ENCODE results near the gene ERI2. TPM values are rescaled to one million over a fixed set of nuclear protein-coding genes. Genes with fewer than 3 reads are reported as not detected.
"Not testable (repeated sequence)": the region's sequence is repeated elsewhere in the genome, so short reads cannot be mapped to it uniquely, and the experiment has no call there.

ERI2 gene
- total RNA-seq, 2 donors from 2014 or later, result 31.6 to 35.2 TPM

DNA sequence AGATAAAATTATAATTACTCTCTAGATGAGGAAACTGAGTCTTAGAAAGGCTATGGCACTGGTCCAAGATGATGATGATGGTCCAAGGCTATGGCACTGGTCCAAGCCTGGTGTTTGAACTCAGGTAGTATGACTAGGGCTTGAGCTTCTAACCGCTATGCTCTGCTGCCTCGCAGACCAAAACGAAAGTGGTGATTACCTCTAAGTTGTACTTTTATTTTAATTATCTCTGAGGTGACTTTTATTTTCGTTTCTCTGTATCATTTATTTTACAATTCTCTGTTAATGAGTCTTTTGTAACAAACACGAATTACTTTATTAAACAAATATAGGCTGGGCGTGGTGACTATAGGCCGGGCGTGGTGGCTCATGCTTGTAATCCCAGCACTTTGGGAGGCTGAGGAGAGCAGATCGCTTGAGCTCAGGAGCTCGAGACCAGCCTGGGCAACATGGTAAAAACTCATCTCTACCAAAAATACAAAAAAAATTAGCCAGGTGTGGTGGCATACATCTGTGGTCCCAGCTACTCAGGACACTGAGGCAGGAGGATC, 5.7 kb upstream of the ERI2 start:
- H3K27ac ChIP-seq, result no peak overlapping the region
- no peaks in the 10 kb centered on the region for H3K9me3 ChIP-seq
- TF ChIP-seq, protein P1, sequence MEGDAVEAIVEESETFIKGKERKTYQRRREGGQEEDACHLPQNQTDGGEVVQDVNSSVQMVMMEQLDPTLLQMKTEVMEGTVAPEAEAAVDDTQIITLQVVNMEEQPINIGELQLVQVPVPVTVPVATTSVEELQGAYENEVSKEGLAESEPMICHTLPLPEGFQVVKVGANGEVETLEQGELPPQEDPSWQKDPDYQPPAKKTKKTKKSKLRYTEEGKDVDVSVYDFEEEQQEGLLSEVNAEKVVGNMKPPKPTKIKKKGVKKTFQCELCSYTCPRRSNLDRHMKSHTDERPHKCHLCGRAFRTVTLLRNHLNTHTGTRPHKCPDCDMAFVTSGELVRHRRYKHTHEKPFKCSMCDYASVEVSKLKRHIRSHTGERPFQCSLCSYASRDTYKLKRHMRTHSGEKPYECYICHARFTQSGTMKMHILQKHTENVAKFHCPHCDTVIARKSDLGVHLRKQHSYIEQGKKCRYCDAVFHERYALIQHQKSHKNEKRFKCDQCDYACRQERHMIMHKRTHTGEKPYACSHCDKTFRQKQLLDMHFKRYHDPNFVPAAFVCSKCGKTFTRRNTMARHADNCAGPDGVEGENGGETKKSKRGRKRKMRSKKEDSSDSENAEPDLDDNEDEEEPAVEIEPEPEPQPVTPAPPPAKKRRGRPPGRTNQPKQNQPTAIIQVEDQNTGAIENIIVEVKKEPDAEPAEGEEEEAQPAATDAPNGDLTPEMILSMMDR (IDR thresholded peaks at IDR 0.05), result no peak
- TF ChIP-seq POLR2AphosphoS5 (IDR thresholded peaks at IDR 0.05), result no peak
- TF ChIP-seq POLR2A (IDR thresholded peaks at IDR 0.05), result no peak
- H3K4me3 ChIP-seq, result no peak overlapping the region
- no peak for DNase-seq (ENCODE audit: low spot score)
- WGBS, result 89% methylated on average over 10 of the region's 10 CpGs
- no peaks in the 10 kb centered on the region for H3K27me3 ChIP-seq (replicated peaks; ENCODE audit: insufficient read depth)
- intact Hi-C loops (cut with DNase I), result no loop called here
- no peaks in the 10 kb centered on the region for H3K36me3 ChIP-seq
- no peaks in the 10 kb centered on the region for H3K4me1 ChIP-seq (replicated peaks)

DNA sequence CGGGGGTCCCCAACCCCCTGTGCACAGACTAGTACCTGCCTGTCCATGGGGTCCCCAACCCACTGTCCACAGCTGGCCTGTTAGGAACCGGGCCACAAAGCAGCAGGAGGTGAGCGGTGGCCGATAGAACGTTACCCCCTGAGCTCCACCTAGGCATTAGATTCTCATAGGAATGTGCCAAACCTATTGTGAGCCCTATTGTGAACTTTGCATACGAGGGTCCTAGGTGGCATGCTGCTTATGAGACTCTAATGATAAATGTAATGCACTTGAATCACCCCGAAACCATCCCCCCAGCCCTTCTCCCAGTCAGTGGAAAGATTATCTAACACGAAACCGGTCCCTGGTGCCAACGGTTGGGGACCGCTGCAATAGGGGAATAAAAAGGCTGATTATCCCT, 1.6 kb upstream of the ERI2 start:
- Histone ChIP-seq H3K4me3 (no peak overlapping the region), H3K27me3 (replicated peaks; ENCODE audit: insufficient read depth) (no peaks in the 10 kb centered on the region), H3K27ac (no peak overlapping the region), H3K36me3 (no peaks in the 10 kb centered on the region), H3K9me3 (no peaks in the 10 kb centered on the region), H3K4me1 (replicated peaks) (peaks cover 9% of the 10 kb centered on the region)
- TF ChIP-seq, protein P1 (IDR thresholded peaks at IDR 0.05), result no peak
- TF ChIP-seq POLR2A (IDR thresholded peaks at IDR 0.05) (no peak), POLR2AphosphoS5 (IDR thresholded peaks at IDR 0.05) (no peak)
- WGBS, result 95% methylated on average over 11 of the region's 11 CpGs
- intact Hi-C loops (cut with DNase I), result loop anchor here (5.0 to 10.0 kb wide), 3 partner anchors 44 to 277 kb away; no protein-coding TSS in a partner anchor
- no peak for DNase-seq (ENCODE audit: low spot score)

DNA sequence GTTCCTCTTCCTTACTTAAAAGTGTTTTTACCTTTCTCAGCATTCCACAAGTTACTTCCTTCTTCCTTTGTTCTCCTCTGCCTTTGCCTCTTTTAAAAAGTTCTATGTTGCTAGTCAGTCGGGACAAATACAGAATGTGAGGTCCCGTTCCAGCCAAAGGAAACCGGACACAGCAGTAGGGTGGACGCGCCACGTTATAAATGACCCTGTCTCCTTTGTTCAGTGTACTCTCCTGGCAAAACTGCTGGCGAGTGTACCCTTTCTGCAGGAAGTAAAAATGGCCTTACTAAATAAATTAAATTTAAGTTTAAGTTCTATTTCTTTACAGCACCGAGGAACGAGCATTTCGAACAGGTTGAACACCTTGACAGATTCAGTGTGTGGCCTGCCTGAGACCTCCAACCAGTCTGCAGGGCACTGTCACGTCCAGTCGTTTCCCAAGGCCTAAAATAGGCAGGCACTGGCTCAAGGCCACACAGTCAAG, 546 bp downstream of the ERI2 start:
- WGBS, result 6% methylated on average over 12 of the region's 12 CpGs
- not testable (repeated sequence) for H3K4me1 ChIP-seq (replicated peaks); H3K9me3 ChIP-seq; H3K36me3 ChIP-seq; H3K27me3 ChIP-seq (replicated peaks; ENCODE audit: insufficient read depth)
- intact Hi-C loops (cut with DNase I), result loop anchor here (5.0 to 10.0 kb wide), 3 partner anchors 47 to 279 kb away; no protein-coding TSS in a partner anchor
- Histone ChIP-seq H3K27ac (peak overlapping the region; percentile 95 to 96), H3K4me3 (peak overlapping the region; percentile 63 to 69)
- DNase-seq (ENCODE audit: low spot score), result peak; percentile 18

GRCh38 chr16:20803561-20804214, 2.6 kb downstream of the ERI2 start:
- Histone ChIP-seq H3K4me3 (no peak overlapping the region), H3K4me1 (replicated peaks) (peaks cover 9% of the 10 kb centered on the region), H3K27me3 (replicated peaks; ENCODE audit: insufficient read depth) (no peaks in the 10 kb centered on the region), H3K36me3 (no peaks in the 10 kb centered on the region), H3K27ac (no peak overlapping the region), H3K9me3 (no peaks in the 10 kb centered on the region)
- intact Hi-C loops (cut with DNase I), result loop anchor here (10.0 kb wide), 2 partner anchors 111 to 281 kb away; no protein-coding TSS in a partner anchor
- DNase-seq (ENCODE audit: low spot score), result no peak
- no peak for TF ChIP-seq POLR2A (IDR thresholded peaks at IDR 0.05)
- WGBS, result 89% methylated on average over 7 of the region's 7 CpGs

DNA sequence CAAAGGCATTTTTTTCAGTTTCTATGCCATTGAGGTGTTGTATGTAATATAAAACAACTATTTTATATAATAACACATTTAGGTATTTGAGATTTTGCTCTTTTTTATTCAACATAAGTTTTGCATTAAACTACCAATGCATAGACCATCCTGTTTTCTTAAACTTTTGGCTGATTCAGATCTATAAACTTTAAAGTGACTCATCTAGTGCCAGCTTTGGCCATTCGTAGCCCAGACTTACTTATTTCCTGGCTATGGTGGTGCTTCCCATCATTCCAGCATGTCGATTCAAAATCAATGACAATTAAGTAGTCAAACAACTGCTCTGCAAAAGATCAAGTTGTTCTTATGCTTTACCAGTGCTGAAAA, 3.1 kb downstream of the ERI2 start:
- TF ChIP-seq, protein P1 (IDR thresholded peaks at IDR 0.05), result no peak
- intact Hi-C loops (cut with DNase I), result loop anchor here (10.0 kb wide), 2 partner anchors 112 to 282 kb away; no protein-coding TSS in a partner anchor

GRCh38 chr16:20801278-20801677, 5.0 kb downstream of the ERI2 start:
- Histone ChIP-seq H3K4me1 (replicated peaks) (peaks cover 9% of the 10 kb centered on the region), H3K36me3 (no peaks in the 10 kb centered on the region), H3K9me3 (no peaks in the 10 kb centered on the region), H3K4me3 (no peak overlapping the region), H3K27ac (no peak overlapping the region), H3K27me3 (replicated peaks; ENCODE audit: insufficient read depth) (no peaks in the 10 kb centered on the region)
- TF ChIP-seq POLR2A (IDR thresholded peaks at IDR 0.05) (no peak), POLR2AphosphoS5 (IDR thresholded peaks at IDR 0.05) (no peak)
- TF ChIP-seq, protein P1 (IDR thresholded peaks at IDR 0.05), result no peak
- DNase-seq (ENCODE audit: low spot score), result no peak
- 24% methylated on average over 1 of the region's 1 CpG for WGBS
- intact Hi-C loops (cut with DNase I), result loop anchor here (10.0 kb wide), 2 partner anchors 114 to 284 kb away; no protein-coding TSS in a partner anchor

More for the DNA sequence above, 3.1 kb downstream of the ERI2 start:
- Histone ChIP-seq H3K27me3 (replicated peaks; ENCODE audit: insufficient read depth) (no peaks in the 10 kb centered on the region), H3K4me1 (replicated peaks) (peaks cover 9% of the 10 kb centered on the region), H3K4me3 (no peak overlapping the region), H3K36me3 (no peaks in the 10 kb centered on the region), H3K27ac (no peak overlapping the region), H3K9me3 (no peaks in the 10 kb centered on the region)
- no peak for DNase-seq (ENCODE audit: low spot score)
- 70% methylated on average over 2 of the region's 2 CpGs for WGBS
